KOPT-K1 (cell line): ENCODE results near the gene ABCB8.

ENCODE experiments used
- H3K27ac ChIP-seq: fragments of 200-600 bp; sonication (generic); 2 replicates; pipeline ENCODE4 v1.5.1; 2016; ENCODE audit warnings: antibody characterized with exemption, mild to moderate bottlenecking, low read depth, low read length; ENCODE audit not compliant: poor library complexity, severe bottlenecking
- H3K36me3 ChIP-seq: fragments of 200-600 bp; sonication (generic); 2 replicates; pipeline ENCODE4 v1.5.1; 2017; ENCODE audit warnings: antibody characterized with exemption, mild to moderate bottlenecking, low read length, moderate library complexity; ENCODE audit not compliant: insufficient read depth
- H3K9me3 ChIP-seq: fragments of 200-600 bp; sonication (generic); 2 replicates; pipeline ENCODE4 v1.5.1; 2017; ENCODE audit warnings: antibody characterized with exemption, low read length, mild to moderate bottlenecking; ENCODE audit not compliant: insufficient read depth, poor library complexity, severe bottlenecking

Gene ABCB8

GRCh38 chr7:150993511-150993910 is 34.7 kb upstream of the ABCB8 start:
- no peak overlapping the region for H3K27ac ChIP-seq
- H3K36me3 ChIP-seq, result no peaks in the 10 kb centered on the region
- peaks cover 9% of the 10 kb centered on the region for H3K9me3 ChIP-seq

- no peak overlapping the region for H3K27ac ChIP-seq
- peaks cover 9% of the 10 kb centered on the region for H3K9me3 ChIP-seq
- no peaks in the 10 kb centered on the region for H3K36me3 ChIP-seq
These were observed 34.0 kb upstream of the ABCB8 start for GRCh38 chr7:150994141-150994837.

DNA sequence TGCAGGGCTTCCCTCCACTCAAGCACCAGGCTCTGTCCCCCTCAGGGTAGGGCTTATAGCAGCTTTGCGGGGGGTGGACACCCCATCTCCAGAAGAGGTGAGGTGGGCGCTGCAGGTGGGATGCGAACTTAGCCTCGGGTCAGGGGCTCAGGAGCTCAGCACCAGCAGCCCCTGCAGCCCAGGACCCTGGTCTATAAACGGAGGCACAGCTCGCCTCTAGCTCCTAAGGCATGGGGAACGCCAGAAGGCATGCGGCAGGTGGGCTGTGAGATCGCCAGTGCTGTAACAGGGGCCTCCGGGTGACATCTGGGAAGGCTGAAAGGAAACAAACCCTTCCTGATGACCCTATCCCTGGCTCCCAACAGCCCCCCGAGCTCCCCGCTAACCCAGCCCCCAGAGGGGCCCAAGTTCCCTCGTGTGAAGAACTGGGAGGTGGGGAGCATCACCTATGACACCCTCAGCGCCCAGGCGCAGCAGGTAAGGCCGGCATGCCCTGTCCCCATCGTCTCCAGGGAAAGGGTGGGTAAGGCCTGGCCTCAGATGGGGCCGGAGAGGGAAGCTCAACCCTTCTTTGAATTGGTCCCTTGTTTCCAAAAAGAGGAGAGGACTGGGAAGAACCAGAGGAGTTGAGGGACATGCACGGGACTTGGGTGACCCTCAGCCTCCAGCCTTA is 33.3 kb upstream of the ABCB8 start:
- Histone ChIP-seq H3K27ac (no peak overlapping the region), H3K36me3 (no peaks in the 10 kb centered on the region), H3K9me3 (peaks cover 9% of the 10 kb centered on the region)

GRCh38 chr7:150996376-150997074 is 31.7 kb upstream of the ABCB8 start:
- H3K36me3 ChIP-seq, result no peaks in the 10 kb centered on the region
- H3K27ac ChIP-seq, result no peak overlapping the region
- no peaks in the 10 kb centered on the region for H3K9me3 ChIP-seq

GRCh38 chr7:150997075-150997511 is 31.2 kb upstream of the ABCB8 start:
- H3K9me3 ChIP-seq, result no peaks in the 10 kb centered on the region
- no peak overlapping the region for H3K27ac ChIP-seq
- H3K36me3 ChIP-seq, result no peaks in the 10 kb centered on the region

DNA sequence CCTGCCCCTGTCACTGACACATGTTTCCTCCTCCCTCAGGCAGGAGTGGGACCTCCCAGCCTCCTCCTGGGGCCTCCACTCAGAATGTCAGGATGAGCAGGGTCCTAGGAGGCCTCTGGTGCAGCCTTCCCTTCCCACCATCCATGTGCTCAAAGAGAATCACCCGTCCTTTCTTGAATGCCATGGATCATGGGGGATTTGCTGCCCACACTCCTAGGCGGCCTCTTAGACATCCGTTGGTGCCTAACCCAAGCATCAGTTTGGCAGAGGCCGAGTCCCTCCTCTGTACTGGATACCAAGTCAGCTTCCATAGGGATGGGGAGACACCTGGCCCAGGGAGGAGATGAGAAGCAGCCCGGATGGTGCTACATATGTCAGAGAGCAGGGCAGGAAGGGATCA is 30.4 kb upstream of the ABCB8 start:
- Histone ChIP-seq H3K27ac (no peak overlapping the region), H3K36me3 (no peaks in the 10 kb centered on the region), H3K9me3 (no peaks in the 10 kb centered on the region)

GRCh38 chr7:150998341-150998740 is 29.9 kb upstream of the ABCB8 start:
- H3K9me3 ChIP-seq, result no peaks in the 10 kb centered on the region
- no peak overlapping the region for H3K27ac ChIP-seq
- H3K36me3 ChIP-seq, result no peaks in the 10 kb centered on the region

GRCh38 chr7:150999001-150999400 is 29.2 kb upstream of the ABCB8 start:
- H3K27ac ChIP-seq, result no peak overlapping the region
- no peaks in the 10 kb centered on the region for H3K36me3 ChIP-seq
- H3K9me3 ChIP-seq, result no peaks in the 10 kb centered on the region

DNA sequence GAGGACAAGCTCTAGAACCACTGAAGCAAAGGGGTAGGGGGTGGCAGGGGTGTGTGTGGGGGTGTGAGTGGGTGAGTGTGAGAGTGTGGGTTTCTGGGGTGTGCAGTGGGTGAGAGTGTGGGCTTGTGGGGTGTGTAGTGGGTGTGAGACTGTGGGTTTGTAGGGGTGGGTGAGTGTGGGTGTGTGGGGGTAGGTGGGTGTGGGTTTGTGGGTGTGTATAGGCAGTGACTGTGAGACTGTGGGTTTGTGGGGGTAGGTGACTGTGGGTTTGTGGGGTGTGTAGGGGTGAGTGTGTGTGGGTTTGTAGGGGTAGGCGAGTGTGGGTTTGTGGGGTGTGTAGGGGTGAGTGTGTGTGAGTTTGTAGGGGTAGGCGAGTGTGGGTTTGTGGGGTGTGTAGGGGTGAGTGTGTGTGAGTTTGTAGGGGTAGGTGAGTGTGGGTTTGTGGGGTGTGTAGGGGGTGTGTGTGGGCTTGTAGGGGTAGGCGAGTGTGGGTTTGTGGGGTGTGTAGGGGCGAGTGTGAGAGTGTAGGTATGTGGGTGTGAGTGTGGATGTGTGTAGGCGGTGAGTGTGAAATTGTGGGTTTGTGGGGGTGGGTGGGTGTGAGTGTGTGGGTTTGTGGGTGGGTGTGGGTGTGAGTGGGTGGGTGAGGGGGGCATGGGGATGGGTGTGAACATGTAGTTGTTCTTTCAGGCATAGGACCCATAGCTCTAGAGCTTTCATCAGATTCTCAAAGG is 28.6 kb upstream of the ABCB8 start:
- Histone ChIP-seq H3K9me3 (no peaks in the 10 kb centered on the region), H3K27ac (no peak overlapping the region), H3K36me3 (no peaks in the 10 kb centered on the region)

DNA sequence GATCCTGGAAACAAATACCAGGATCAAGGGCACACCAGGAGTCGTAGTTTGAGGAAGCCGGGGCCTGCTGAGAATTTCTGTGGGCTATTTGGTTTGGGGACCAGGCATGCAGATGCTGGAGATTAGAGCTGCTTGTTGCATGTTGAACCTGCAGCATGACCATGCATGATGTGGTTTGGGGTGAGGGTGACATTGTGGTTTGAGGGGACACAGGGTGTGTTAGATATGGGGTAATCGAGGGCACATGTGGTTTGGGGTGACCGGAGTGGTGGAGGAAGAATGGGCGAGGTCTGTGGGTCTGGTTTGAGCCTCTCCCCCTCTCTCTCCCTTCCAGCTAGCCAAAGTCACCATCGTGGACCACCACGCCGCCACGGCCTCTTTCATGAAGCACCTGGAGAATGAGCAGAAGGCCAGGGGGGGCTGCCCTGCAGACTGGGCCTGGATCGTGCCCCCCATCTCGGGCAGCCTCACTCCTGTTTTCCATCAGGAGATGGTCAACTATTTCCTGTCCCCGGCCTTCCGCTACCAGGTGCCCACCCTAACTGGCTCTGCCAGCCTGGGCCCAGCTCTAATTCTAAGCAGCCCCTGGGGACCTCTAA is 27.3 kb upstream of the ABCB8 start:
- Histone ChIP-seq H3K36me3 (no peaks in the 10 kb centered on the region), H3K9me3 (no peaks in the 10 kb centered on the region), H3K27ac (no peak overlapping the region)

DNA sequence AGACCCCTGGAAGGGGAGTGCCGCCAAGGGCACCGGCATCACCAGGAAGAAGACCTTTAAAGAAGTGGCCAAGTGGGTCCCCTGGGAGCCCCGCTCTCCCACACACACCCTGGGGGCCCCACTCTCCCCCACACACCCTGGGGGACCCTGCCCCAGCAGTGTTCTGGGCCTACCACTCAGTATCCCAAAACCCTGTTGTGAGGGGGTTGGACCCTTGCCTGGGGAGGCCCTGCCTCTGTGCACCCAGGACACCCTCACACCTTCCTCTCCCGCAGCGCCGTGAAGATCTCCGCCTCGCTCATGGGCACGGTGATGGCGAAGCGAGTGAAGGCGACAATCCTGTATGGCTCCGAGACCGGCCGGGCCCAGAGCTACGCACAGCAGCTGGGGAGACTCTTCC is 26.7 kb upstream of the ABCB8 start:
- H3K27ac ChIP-seq, result no peak overlapping the region
- no peaks in the 10 kb centered on the region for H3K9me3 ChIP-seq
- H3K36me3 ChIP-seq, result no peaks in the 10 kb centered on the region

GRCh38 chr7:151003572-151003971 is 24.7 kb upstream of the ABCB8 start:
- H3K27ac ChIP-seq, result no peak overlapping the region
- H3K9me3 ChIP-seq, result no peaks in the 10 kb centered on the region
- no peaks in the 10 kb centered on the region for H3K36me3 ChIP-seq

DNA sequence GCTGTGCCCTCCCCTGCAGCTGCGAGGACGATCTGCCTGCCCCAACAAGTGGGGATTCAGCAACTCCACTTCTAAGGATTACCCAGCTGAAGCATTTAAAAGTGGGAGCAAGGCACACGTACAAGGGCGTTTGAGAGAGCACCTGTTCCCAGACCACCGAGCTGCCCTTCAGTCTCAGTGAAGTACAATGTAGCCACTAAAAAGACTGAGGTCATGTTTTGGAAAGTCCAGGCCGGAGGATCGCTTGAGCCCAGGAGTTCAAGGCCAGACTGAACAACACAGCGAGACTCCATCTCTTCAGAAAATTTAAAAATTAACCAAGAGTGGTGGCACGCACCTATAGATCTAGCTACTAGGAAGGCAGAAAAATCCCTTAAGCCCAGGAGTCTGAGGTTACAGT is 22.7 kb upstream of the ABCB8 start:
- no peaks in the 10 kb centered on the region for H3K9me3 ChIP-seq
- H3K27ac ChIP-seq, result no peak overlapping the region
- no peaks in the 10 kb centered on the region for H3K36me3 ChIP-seq

- Histone ChIP-seq H3K27ac (no peak overlapping the region), H3K36me3 (no peaks in the 10 kb centered on the region), H3K9me3 (no peaks in the 10 kb centered on the region)
These were observed 21.5 kb upstream of the ABCB8 start for GRCh38 chr7:151006590-151007300.
